Caco-2 (cell line): Measurements from ENCODE around the gene PPM1L. TPM values are rescaled to one million over a fixed set of nuclear protein-coding genes. Genes with fewer than 3 reads are reported as not detected.

Source experiments
- BruUV-seq: library from RNA; stranded (reverse); fragments of 400-500 nt; replicated peaks from 2 replicates; lab custom pipeline; 2021; lab: Mats Ljungman, UMichigan
- CTCF ChIA-PET: fragments of 300-600 bp; sonication (Branson Sonifier 250); formaldehyde crosslinking; loops from one replicate; lab custom pipeline; 2022; ENCODE audit warnings: antibody characterized with exemption; lab: Charles Lee
- POLR2A ChIA-PET: fragments of 300-600 bp; sonication (Branson Sonifier 250); formaldehyde crosslinking; loops from one replicate; lab custom pipeline; 2022; ENCODE audit warnings: antibody characterized with exemption; lab: Charles Lee
- DNase-seq, 2 experiments: peaks; one replicate each; pipeline versions ENCODE4 v3.0.0 to v3.0.0-alpha.2; 2020 to 2022
- H3K27me3 ChIP-seq: replicated peaks from 2 replicates; pipeline ENCODE4 v1.6.0; 2011; ENCODE audit warnings: low read length; ENCODE audit not compliant: control insufficient read depth, insufficient read depth
- H3K36me3 ChIP-seq: 2 replicates; pipeline ENCODE4 v1.5.1; 2011; ENCODE audit warnings: low read length; ENCODE audit not compliant: control insufficient read depth, insufficient read depth
- H3K4me1 ChIP-seq: fragments of 250-450 bp; sonication (Bioruptor Pico); 2 replicates; pipeline ENCODE4 v1.5.1; 2020; ENCODE audit warnings: mild to moderate bottlenecking
- H3K4me3 ChIP-seq: 2 replicates; pipeline ENCODE4 v1.5.1; 2011; ENCODE audit warnings: low read depth, mild to moderate bottlenecking, control low read depth, low read length
- H3K9me3 ChIP-seq: fragments of 250-450 bp; sonication (Bioruptor Pico); 2 replicates; pipeline ENCODE4 v1.5.1; 2020; ENCODE audit warnings: mild to moderate bottlenecking, moderate library complexity
- H3K27ac Mint-ChIP-seq: one replicate; pipeline ENCODE4 v1.8.0; 2022; ENCODE audit warnings: mixed read lengths; ENCODE audit not compliant: unreplicated experiment
- H3K27me3 Mint-ChIP-seq: one replicate; pipeline ENCODE4 v1.8.0; 2022; ENCODE audit warnings: mixed read lengths; ENCODE audit not compliant: insufficient read depth, unreplicated experiment
- H3K36me3 Mint-ChIP-seq: one replicate; pipeline ENCODE4 v1.8.0; 2022; ENCODE audit warnings: mild to moderate bottlenecking, mixed read lengths; ENCODE audit not compliant: insufficient read depth, unreplicated experiment
- H3K4me1 Mint-ChIP-seq: one replicate; pipeline ENCODE4 v1.8.0; 2022; ENCODE audit warnings: low read depth, mixed read lengths; ENCODE audit not compliant: unreplicated experiment
- H3K4me3 Mint-ChIP-seq: one replicate; pipeline ENCODE4 v1.8.0; 2022; ENCODE audit warnings: mild to moderate bottlenecking, moderate library complexity, mixed read lengths; ENCODE audit not compliant: unreplicated experiment
- H3K9me3 Mint-ChIP-seq: one replicate; pipeline ENCODE4 v1.8.0; 2022; ENCODE audit warnings: mixed read lengths; ENCODE audit not compliant: unreplicated experiment
- intact Hi-C: fragments of 100-400 bp; cut with micrococcal nuclease; formaldehyde crosslinking; loops from one replicate; pipeline ENCODE4 v1.10.0; 2022; ENCODE audit not compliant: unreplicated experiment
- total RNA-seq: library from RNA; stranded (reverse); gene quantifications from 2 replicates; pipeline ENCODE4 v1.2.3, GENCODE V29; 2022
- TF ChIP-seq, protein P1 (sequence below), 2 experiments: fragments of 200-600 bp in 1 of 2; IDR thresholded peaks; 1 replicate in 1 of 2; 2 replicates in 1 of 2; pipeline versions ENCODE4 v1.5.1 to v1.8.0; 2011 to 2022; ENCODE audit warnings: antibody characterized with exemption in 1 of 2, control low read depth in 1 of 2, inconsistent platforms in 1 of 2, low read depth in 1 of 2, low read length in 1 of 2, mild to moderate bottlenecking in 1 of 2, moderate library complexity in 1 of 2; ENCODE audit not compliant: insufficient read depth in 1 of 2, severe bottlenecking in 1 of 2, unreplicated experiment in 1 of 2

Gene PPM1L
- total RNA-seq, 1 experiment from 2014 or later = 2.0 TPM

DNA sequence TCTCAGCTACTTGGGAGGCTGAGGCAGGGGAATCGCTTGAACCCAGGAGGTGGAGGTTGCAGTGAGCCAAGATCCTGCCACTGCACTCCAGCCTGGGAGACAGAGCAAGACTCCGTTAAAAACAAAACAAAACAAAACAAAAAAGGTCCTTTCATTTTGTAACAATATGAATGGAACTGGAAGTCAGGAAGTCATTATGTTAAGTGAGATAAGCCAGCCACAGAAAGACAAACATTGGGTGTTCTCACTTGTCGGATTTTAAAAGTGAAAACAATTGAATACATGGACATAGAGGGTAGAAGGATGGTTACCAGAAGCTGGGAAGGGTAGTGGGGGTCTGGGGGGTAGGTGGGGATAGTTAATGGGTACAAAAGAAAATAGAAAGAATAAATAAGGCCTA lies 361.6 kb downstream of the PPM1L start:
- Histone ChIP-seq H3K4me3 (no peak overlapping the region), H3K27me3 (no peaks in the 10 kb centered on the region), H3K36me3 (no peaks in the 10 kb centered on the region), H3K9me3 (peaks cover 28% of the 10 kb centered on the region), H3K4me1 (no peaks in the 10 kb centered on the region)
- H3K9me3 Mint-ChIP-seq = peaks cover 26% of the 10 kb centered on the region
- intact Hi-C loops = no loop called here
- ChIA-PET CTCF (no interaction called here), POLR2A (no interaction called here)
- DNase-seq = no peak
- H3K36me3 Mint-ChIP-seq = no peaks in the 10 kb centered on the region
- TF ChIP-seq, protein P1, sequence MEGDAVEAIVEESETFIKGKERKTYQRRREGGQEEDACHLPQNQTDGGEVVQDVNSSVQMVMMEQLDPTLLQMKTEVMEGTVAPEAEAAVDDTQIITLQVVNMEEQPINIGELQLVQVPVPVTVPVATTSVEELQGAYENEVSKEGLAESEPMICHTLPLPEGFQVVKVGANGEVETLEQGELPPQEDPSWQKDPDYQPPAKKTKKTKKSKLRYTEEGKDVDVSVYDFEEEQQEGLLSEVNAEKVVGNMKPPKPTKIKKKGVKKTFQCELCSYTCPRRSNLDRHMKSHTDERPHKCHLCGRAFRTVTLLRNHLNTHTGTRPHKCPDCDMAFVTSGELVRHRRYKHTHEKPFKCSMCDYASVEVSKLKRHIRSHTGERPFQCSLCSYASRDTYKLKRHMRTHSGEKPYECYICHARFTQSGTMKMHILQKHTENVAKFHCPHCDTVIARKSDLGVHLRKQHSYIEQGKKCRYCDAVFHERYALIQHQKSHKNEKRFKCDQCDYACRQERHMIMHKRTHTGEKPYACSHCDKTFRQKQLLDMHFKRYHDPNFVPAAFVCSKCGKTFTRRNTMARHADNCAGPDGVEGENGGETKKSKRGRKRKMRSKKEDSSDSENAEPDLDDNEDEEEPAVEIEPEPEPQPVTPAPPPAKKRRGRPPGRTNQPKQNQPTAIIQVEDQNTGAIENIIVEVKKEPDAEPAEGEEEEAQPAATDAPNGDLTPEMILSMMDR (IDR thresholded peaks at IDR 0.05; ENCODE audit: insufficient read depth in 1 of 2, low read depth in 1 of 2, low read length in 1 of 2, severe bottlenecking in 1 of 2, unreplicated experiment in 1 of 2) = no peak
- no TSS peak for BruUV-seq
- H3K4me1 Mint-ChIP-seq = no peaks in the 10 kb centered on the region
- H3K27ac Mint-ChIP-seq = no peak overlapping the region
- H3K4me3 Mint-ChIP-seq = no peak overlapping the region
- H3K27me3 Mint-ChIP-seq = no peaks in the 10 kb centered on the region

DNA sequence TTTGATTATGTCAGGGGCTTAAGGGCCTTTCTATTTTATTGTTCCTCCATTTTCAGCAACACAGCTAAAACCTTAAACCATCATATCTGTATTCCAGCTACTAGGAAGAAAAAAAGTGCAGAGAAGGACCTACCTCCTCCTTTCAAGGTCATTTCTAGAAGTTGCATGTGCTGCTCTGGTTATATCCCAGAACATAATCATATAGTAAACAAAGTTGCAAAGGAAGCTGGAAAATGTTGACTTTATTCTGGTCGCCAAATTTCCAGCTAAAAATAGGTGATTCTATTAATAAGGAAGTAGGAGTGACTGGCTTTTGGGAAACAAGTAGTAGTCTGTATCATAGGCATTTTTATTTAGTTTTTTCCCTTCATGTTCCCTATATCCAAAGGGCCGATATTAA lies 370.5 kb downstream of the PPM1L start:
- POLR2A ChIA-PET = no interaction called here
- Mint-ChIP-seq H3K27me3 (no peaks in the 10 kb centered on the region), H3K27ac (no peak overlapping the region), H3K4me3 (no peak overlapping the region), H3K9me3 (peaks cover 9% of the 10 kb centered on the region), H3K4me1 (no peaks in the 10 kb centered on the region), H3K36me3 (no peaks in the 10 kb centered on the region)
- TF ChIP-seq, protein P1 (IDR thresholded peaks at IDR 0.05; ENCODE audit: insufficient read depth in 1 of 2, low read depth in 1 of 2, low read length in 1 of 2, severe bottlenecking in 1 of 2, unreplicated experiment in 1 of 2) = no peak
- no peak for DNase-seq
- no TSS peak for BruUV-seq
- H3K9me3 ChIP-seq = peaks cover 8% of the 10 kb centered on the region; the same call in 1 of the 2 replicates
- H3K4me3 ChIP-seq = no peak overlapping the region
- no peaks in the 10 kb centered on the region for H3K27me3 ChIP-seq
- no peaks in the 10 kb centered on the region for H3K4me1 ChIP-seq
- no peaks in the 10 kb centered on the region for H3K36me3 ChIP-seq
- CTCF ChIA-PET = no interaction called here
- intact Hi-C loops = no loop called here

Other genes starting within 250 kb of the PPM1L start
- gene KPNA4, start 190.7 kb upstream of the PPM1L start, total RNA-seq = 53.5 and 60.5 TPM in 2 replicates
- gene ARL14, start 79.1 kb upstream of the PPM1L start, total RNA-seq = 0.81 and 0.84 TPM in 2 replicates